DOHH2 (cell line): ENCODE data around the gene SLC4A3.

ENCODE experiments used
- H3F3A ChIP-seq: fragments of 200-600 bp; sonication (generic), shearing (Covaris generic); 2 replicates; pipeline ENCODE4 v1.6.0; 2016; ENCODE audit warnings: antibody characterized with exemption, mild to moderate bottlenecking; ENCODE audit not compliant: control insufficient read depth, insufficient read depth
- H3K27ac ChIP-seq: fragments of 200-600 bp; sonication (generic); 2 replicates; pipeline ENCODE4 v1.5.1; 2014; ENCODE audit warnings: low read depth, mild to moderate bottlenecking, low read length, moderate library complexity
- H3K27me3 ChIP-seq: fragments of 200-600 bp; sonication (generic); 2 replicates; pipeline ENCODE4 v1.6.1; 2014; ENCODE audit warnings: mild to moderate bottlenecking, low read length, mixed read lengths; ENCODE audit not compliant: control insufficient read depth
- H3K36me3 ChIP-seq: fragments of 200-600 bp; sonication (generic); 2 replicates; pipeline ENCODE4 v1.6.1; 2014; ENCODE audit warnings: mild to moderate bottlenecking, low read length, moderate library complexity, mixed read lengths; ENCODE audit not compliant: control insufficient read depth
- H3K4me1 ChIP-seq: fragments of 200-600 bp; sonication (generic); 2 replicates; pipeline ENCODE4 v1.6.1; 2014; ENCODE audit warnings: mild to moderate bottlenecking, low read length, mixed read lengths; ENCODE audit not compliant: control insufficient read depth
- H3K4me2 ChIP-seq: fragments of 200-600 bp; sonication (generic); 2 replicates; pipeline ENCODE4 v1.6.0; 2014; ENCODE audit warnings: mild to moderate bottlenecking, low read length, moderate library complexity
- H3K4me3 ChIP-seq: fragments of 200-600 bp; sonication (generic); 2 replicates; pipeline ENCODE4 v1.5.1; 2014; ENCODE audit warnings: mild to moderate bottlenecking, low read length, mixed read lengths
- H3K79me2 ChIP-seq: fragments of 200-600 bp; sonication (generic); 2 replicates; pipeline ENCODE4 v1.6.1; 2014; ENCODE audit warnings: mild to moderate bottlenecking, low read length, mixed read lengths; ENCODE audit not compliant: control insufficient read depth
- H3K9me2 ChIP-seq: fragments of 200-600 bp; sonication (generic); replicated peaks from 2 replicates; pipeline ENCODE4 v1.6.1; 2014; ENCODE audit warnings: mild to moderate bottlenecking, low read length, mixed read lengths; ENCODE audit not compliant: control insufficient read depth
- H3K9me3 ChIP-seq: fragments of 200-600 bp; sonication (generic); 2 replicates; pipeline ENCODE4 v1.6.1; 2014; ENCODE audit warnings: antibody characterized with exemption, low read length, mixed read lengths; ENCODE audit not compliant: control insufficient read depth, insufficient read depth
- H4K20me1 ChIP-seq: fragments of 200-600 bp; sonication (generic); 2 replicates; pipeline ENCODE4 v1.6.0; 2014; ENCODE audit warnings: low read depth, mild to moderate bottlenecking, antibody characterized with exemption, low read length, moderate library complexity; ENCODE audit not compliant: control insufficient read depth, insufficient read depth
- CTCF ChIP-seq: fragments of 200-600 bp; sonication (generic); IDR thresholded peaks from one replicate; pipeline ENCODE4 v1.5.1; 2014; ENCODE audit warnings: antibody characterized with exemption, mild to moderate bottlenecking, low read depth, low read length; ENCODE audit not compliant: poor library complexity, severe bottlenecking
- EZH2phosphoT487 ChIP-seq: fragments of 200-600 bp; sonication (generic); IDR thresholded peaks from 2 replicates; pipeline ENCODE4 v1.6.1; 2017; ENCODE audit warnings: borderline replicate concordance, mild to moderate bottlenecking, antibody characterized with exemption, low read length, moderate library complexity, mixed read lengths

SLC4A3 gene

GRCh38 chr2:219607931-219608330, 19.5 kb upstream of the SLC4A3 start:
- Histone ChIP-seq H4K20me1 (no peaks in the 10 kb centered on the region), H3F3A (no peaks in the 10 kb centered on the region), H3K36me3 (no peaks in the 10 kb centered on the region; the same call in 1 of the 2 replicates), H3K27ac (no peak overlapping the region), H3K9me2 (no peaks in the 10 kb centered on the region), H3K4me1 (0 out of 2 replicates have a peak, but pooled peaks cover 5% of the 10 kb centered on the region), H3K4me3 (no peak overlapping the region), H3K27me3 (no peaks in the 10 kb centered on the region), H3K9me3 (no peaks in the 10 kb centered on the region), H3K4me2 (no peak overlapping the region), H3K79me2 (no peaks in the 10 kb centered on the region)
- TF ChIP-seq CTCF = no peak
- no peak for TF ChIP-seq EZH2phosphoT487

GRCh38 chr2:219608399-219608964, 18.9 kb upstream of the SLC4A3 start:
- H3K36me3 ChIP-seq = no peaks in the 10 kb centered on the region; the same call in 1 of the 2 replicates
- no peak overlapping the region for H3K4me2 ChIP-seq
- 0 out of 2 replicates have a peak, but pooled peaks cover 5% of the 10 kb centered on the region for H3K4me1 ChIP-seq
- H4K20me1 ChIP-seq = no peaks in the 10 kb centered on the region
- H3K79me2 ChIP-seq = no peaks in the 10 kb centered on the region
- no peaks in the 10 kb centered on the region for H3F3A ChIP-seq
- H3K4me3 ChIP-seq = no peak overlapping the region
- no peaks in the 10 kb centered on the region for H3K9me3 ChIP-seq
- H3K9me2 ChIP-seq = no peaks in the 10 kb centered on the region
- TF ChIP-seq EZH2phosphoT487 (no peak), CTCF (no peak)
- no peak overlapping the region for H3K27ac ChIP-seq
- no peaks in the 10 kb centered on the region for H3K27me3 ChIP-seq

- no peak for TF ChIP-seq EZH2phosphoT487
- no peak for TF ChIP-seq CTCF
- H3K79me2 ChIP-seq = no peaks in the 10 kb centered on the region
- no peaks in the 10 kb centered on the region for H3K9me3 ChIP-seq
- no peak overlapping the region for H3K4me2 ChIP-seq
- no peaks in the 10 kb centered on the region for H3F3A ChIP-seq
- H4K20me1 ChIP-seq = no peaks in the 10 kb centered on the region
- H3K36me3 ChIP-seq = no peaks in the 10 kb centered on the region; the same call in 1 of the 2 replicates
- no peak overlapping the region for H3K27ac ChIP-seq
- H3K9me2 ChIP-seq = no peaks in the 10 kb centered on the region
- no peaks in the 10 kb centered on the region for H3K27me3 ChIP-seq
- no peaks in the 10 kb centered on the region for H3K4me1 ChIP-seq
- no peak overlapping the region for H3K4me3 ChIP-seq
Observed at GRCh38 chr2:219609149-219609750, 18.2 kb upstream of the SLC4A3 start.
